ENCODE measurements around the gene CLCNKB.
A peak's percentile ranks its signal among the peaks of the same experiment; 100 is the strongest.
"Not testable (repeated sequence)": the region's sequence is repeated elsewhere in the genome, so short reads cannot be mapped to it uniquely, and the experiment has no call there.

Gene CLCNKB

DNA sequence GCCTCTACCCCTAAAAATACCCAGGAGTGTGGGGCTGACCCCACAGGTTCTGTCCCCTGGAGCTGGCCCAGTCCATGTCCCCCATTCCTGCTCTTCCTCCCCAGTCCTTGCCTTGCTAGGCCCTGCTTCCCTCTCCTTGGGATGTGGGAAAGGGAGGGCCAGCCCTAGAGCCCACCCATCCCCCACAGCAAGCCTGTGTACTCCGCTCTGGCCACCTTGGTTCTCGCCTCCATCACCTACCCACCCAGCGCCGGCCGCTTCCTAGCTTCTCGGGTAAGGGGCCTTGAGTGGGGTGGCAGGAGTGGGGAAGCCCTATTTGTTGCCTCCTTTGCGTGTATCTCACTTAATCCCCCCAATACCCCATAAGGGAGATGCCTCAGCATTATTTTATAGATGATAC is 6.7 kb downstream of the CLCNKB start:
- H3K4me3 ChIP-seq (ENCODE audit: low read length) = no peak overlapping the region
- DNase-seq (ENCODE audit: low read depth) = no peak
- TF ChIP-seq, protein P1, sequence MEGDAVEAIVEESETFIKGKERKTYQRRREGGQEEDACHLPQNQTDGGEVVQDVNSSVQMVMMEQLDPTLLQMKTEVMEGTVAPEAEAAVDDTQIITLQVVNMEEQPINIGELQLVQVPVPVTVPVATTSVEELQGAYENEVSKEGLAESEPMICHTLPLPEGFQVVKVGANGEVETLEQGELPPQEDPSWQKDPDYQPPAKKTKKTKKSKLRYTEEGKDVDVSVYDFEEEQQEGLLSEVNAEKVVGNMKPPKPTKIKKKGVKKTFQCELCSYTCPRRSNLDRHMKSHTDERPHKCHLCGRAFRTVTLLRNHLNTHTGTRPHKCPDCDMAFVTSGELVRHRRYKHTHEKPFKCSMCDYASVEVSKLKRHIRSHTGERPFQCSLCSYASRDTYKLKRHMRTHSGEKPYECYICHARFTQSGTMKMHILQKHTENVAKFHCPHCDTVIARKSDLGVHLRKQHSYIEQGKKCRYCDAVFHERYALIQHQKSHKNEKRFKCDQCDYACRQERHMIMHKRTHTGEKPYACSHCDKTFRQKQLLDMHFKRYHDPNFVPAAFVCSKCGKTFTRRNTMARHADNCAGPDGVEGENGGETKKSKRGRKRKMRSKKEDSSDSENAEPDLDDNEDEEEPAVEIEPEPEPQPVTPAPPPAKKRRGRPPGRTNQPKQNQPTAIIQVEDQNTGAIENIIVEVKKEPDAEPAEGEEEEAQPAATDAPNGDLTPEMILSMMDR (conservative IDR thresholded peaks at IDR 0.05; ENCODE audit: low read depth, low read length) = no peak

- TF ChIP-seq, protein P1 (conservative IDR thresholded peaks at IDR 0.05; ENCODE audit: low read depth, low read length) = no peak
- H3K4me3 ChIP-seq (ENCODE audit: low read length) = no peak overlapping the region
- no peak for DNase-seq (ENCODE audit: low read depth)
Observed at GRCh38 chr1:16051039-16051438, 7.5 kb downstream of the CLCNKB start.

DNA sequence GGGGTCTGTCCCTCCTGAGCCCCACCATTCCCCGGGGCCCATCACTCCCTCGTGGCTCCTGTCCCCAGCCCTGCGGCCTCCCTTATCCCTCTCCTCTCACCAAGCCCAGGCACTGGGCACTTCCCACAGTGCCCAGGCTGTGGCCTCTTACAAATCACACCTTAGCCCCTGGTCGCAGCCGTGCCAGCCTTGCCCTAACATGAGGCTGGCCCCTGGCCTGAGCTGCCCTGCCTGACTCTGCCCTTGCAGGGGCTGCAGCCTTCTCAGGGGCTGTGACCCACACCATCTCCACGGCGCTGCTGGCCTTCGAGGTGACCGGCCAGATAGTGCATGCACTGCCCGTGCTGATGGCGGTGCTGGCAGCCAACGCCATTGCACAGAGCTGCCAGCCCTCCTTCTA is 8.4 kb downstream of the CLCNKB start:
- not testable (repeated sequence) for DNase-seq (ENCODE audit: low read depth); H3K4me3 ChIP-seq (ENCODE audit: low read length)

GRCh38 chr1:16053781-16054502 is 10.4 kb downstream of the CLCNKB start:
- TF ChIP-seq, protein P1 (conservative IDR thresholded peaks at IDR 0.05; ENCODE audit: low read depth, low read length) = no peak
- DNase-seq (ENCODE audit: low read depth) = no peak

DNA sequence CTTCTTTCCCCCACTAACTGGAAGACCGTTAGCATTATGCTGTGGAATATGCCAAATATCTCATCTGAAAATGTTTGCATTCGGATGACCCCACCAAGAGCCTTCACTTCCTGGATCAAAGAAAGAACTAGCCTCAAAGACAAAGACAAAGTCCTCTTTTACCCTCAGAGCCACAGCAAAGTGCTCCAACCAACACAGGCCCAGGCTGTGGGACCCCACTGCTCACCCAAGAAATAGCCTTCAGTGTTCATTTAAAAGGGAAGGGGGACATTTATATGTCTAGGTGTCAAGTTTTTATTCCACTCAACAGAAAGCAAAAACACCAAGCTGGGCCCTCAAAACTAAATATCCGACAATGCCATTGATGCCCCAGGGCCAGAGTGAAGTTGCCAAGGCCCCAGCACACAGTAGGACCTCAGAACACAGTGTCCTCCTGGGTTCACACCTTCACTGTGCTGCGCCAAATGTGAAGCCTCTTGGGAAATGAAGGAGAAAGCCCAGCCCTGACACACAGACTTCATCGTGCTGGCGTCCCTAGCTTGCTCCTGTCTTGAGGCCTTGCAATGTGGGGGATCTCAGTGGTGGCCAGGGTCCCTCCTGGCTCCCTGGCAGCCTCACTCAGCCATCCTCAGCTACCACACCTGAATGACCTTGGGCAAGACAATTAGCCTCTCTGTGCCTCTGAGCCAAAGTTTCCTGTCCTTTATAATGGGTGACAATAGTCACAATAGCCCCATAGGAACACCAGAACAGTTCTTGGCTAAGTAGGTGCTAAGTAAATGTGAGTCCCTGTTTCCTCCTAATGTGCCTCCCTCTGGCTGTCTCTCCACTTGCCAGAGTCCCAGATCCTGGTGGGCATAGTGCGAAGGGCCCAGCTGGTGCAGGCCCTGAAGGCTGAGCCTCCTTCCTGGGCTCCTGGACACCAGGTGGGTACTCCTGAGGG is 11.3 kb downstream of the CLCNKB start:
- H3K4me3 ChIP-seq (ENCODE audit: low read length) = no peak overlapping the region
- no peak for DNase-seq (ENCODE audit: low read depth)
- TF ChIP-seq, protein P1 (conservative IDR thresholded peaks at IDR 0.05; ENCODE audit: low read depth, low read length) = no peak

More at GRCh38 chr1:16053781-16054502, 10.4 kb downstream of the CLCNKB start:
- no peak overlapping the region for H3K4me3 ChIP-seq (ENCODE audit: low read length)

DNA sequence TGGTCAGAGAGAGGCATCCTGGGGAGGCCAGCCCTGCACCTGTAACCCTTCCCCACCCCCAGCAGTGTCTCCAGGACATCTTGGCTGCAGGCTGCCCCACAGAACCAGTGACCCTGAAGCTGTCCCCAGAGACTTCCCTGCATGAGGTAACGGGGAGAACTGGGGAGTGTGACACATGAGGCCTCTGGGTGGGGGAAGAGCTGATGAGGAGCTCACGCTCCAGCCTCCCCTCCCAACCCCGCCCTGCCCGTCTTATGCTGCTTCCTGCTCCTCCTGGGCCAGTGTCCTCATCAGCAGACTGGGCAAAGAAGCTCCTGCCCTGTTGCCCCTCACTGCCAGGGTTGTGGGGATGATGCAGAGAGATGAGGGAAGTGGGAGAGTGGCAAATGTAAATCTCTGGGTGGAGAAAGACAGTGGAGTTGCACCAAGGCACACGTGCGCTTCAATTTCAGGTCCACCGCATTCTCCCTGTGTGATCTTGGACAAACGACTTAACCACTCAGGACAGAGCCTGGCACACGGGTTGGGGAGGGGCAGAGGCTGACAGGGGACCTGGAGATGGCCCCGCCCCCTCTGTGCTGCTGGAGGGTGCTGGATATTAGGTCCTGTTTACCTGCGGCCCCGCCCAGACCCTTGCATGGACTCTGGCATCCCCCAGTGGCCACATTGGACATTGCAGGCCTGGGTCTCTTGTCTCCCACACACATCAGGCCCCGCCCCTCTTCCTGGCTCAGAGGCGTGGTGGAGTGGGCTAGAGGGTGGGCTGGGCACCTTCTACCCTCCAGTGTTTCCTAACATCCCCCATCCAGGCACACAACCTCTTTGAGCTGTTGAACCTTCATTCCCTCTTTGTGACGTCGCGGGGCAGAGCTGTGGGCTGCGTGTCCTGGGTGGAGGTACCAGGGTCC is 12.3 kb downstream of the CLCNKB start:
- TF ChIP-seq, protein P1 (conservative IDR thresholded peaks at IDR 0.05; ENCODE audit: low read depth, low read length) = peak; percentile 96
- no peak for DNase-seq (ENCODE audit: low read depth)
- no peak overlapping the region for H3K4me3 ChIP-seq (ENCODE audit: low read length)

GRCh38 chr1:16056521-16056912 is 12.9 kb downstream of the CLCNKB start:
- not testable (repeated sequence) for DNase-seq (ENCODE audit: low read depth); H3K4me3 ChIP-seq (ENCODE audit: low read length)

GRCh38 chr1:16057314-16057915 is 13.8 kb downstream of the CLCNKB start:
- not testable (repeated sequence) for DNase-seq (ENCODE audit: low read depth); H3K4me3 ChIP-seq (ENCODE audit: low read length)

DNA sequence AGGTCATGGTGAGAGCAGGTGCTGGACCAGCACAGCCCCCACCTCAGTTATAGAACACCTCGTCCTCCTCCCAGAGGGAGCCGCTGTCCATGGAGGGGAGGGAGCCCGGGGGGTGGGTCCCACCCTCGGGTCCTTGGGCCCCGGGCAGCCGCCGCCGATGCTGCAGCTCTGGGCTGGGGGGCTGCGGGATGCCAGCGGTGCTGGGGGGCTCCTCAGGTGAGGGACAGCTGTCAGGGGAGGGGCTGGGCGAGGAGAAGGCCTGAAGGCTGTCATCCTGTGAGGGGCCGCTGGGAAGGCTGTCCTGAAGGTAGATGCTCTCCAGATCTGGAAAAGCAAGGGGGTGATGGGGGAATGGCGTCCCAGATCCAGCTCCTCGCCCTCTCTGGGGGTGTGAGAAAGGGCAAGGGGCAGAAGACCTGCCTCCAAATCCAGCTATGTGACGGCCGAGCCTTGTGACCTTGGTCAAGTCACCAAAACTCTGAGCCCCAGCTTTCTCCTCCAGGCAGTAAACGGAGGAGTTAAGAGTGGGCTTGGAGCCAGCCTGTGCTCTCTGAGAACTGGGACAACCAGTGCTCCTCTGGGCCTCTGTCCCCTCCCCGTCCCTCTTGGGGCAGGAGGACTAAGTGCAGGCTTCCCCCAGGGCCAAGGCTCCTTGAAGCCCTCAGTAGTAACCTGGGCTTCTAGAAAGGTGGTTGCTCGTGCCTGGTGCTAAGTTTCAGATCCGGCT is 15.0 kb downstream of the CLCNKB start:
- not testable (repeated sequence) for DNase-seq (ENCODE audit: low read depth); H3K4me3 ChIP-seq (ENCODE audit: low read length)

All from retinal pigment epithelial cell (primary cell).